GM12865 (cell line): ENCODE data around the gene SH3RF2.

ENCODE experiments used
- DNase-seq: peaks from one replicate; pipeline ENCODE4 v3.0.0; 2010; ENCODE audit warnings: low read depth
- H3K4me3 ChIP-seq: 2 replicates; pipeline ENCODE4 v1.5.1; 2011; ENCODE audit warnings: mild to moderate bottlenecking, low read depth, low read length, control low read depth
- TF ChIP-seq, protein P1 (sequence below): IDR thresholded peaks from 2 replicates; pipeline ENCODE4 v1.5.1; 2011; ENCODE audit warnings: low read length, control low read depth, low read depth, inconsistent platforms; ENCODE audit not compliant: insufficient read depth; ENCODE audit errors: missing control alignments

The SH3RF2 gene

DNA sequence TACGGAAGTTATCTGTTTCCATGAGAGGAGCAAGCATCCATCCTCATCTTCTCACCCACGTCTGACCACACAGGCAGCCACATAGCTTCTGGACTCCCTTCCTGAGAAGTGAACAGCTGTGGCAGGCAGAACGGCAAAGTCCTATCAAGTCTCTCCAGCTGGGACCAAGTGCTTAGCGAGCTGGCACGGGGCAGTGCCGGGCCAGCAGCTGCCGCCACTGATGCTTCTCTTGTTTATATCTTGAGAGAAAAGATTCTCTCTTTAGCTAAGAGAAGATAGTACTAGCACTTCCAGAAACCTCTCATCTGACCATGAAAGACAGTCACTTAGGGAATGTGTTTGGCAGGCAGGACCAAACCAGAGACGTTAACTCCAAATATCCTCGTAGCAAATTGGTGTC, 131.8 kb downstream of the SH3RF2 start:
- H3K4me3 ChIP-seq, result no peak overlapping the region
- DNase-seq, result no peak
- TF ChIP-seq, protein P1, sequence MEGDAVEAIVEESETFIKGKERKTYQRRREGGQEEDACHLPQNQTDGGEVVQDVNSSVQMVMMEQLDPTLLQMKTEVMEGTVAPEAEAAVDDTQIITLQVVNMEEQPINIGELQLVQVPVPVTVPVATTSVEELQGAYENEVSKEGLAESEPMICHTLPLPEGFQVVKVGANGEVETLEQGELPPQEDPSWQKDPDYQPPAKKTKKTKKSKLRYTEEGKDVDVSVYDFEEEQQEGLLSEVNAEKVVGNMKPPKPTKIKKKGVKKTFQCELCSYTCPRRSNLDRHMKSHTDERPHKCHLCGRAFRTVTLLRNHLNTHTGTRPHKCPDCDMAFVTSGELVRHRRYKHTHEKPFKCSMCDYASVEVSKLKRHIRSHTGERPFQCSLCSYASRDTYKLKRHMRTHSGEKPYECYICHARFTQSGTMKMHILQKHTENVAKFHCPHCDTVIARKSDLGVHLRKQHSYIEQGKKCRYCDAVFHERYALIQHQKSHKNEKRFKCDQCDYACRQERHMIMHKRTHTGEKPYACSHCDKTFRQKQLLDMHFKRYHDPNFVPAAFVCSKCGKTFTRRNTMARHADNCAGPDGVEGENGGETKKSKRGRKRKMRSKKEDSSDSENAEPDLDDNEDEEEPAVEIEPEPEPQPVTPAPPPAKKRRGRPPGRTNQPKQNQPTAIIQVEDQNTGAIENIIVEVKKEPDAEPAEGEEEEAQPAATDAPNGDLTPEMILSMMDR, result no peak

DNA sequence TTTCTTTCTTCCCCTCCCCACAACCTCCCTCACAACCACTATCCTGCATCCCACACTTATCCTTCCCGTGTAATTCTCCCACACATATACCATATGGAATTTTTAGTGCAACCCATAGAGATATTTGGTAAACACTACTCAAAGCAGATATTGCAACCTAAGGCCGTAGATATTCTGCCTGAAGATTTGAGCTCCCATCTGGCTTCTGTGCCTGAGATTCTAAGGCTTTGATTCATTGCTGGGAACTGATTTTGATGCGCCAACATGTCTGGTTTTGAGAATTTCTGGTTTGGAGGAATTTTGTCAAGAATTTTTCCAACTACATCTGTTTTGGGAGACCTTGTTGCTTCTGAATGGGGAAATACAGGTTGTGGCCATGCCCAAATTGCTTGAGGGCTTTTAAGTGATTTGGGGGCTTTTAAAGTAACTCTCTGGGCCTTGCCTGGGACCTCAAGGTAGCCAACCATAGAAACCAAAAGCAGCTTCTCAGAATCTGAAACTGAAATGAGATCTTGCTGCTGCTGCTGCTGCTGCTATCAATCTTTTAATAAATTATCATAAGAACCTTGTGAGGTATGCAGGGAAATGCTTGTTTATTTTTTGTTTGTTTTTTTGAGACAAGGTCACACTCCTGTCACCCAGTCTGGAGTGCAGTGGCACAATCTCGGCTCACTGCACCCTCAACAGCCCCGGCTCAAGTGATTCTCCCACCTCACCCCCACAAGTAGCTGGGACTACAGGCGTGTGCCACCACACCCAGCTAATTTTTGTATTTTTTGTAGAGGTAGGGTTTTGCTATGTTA, 132.8 kb downstream of the SH3RF2 start:
- H3K4me3 ChIP-seq, result no peak overlapping the region
- TF ChIP-seq, protein P1, result no peak

DNA sequence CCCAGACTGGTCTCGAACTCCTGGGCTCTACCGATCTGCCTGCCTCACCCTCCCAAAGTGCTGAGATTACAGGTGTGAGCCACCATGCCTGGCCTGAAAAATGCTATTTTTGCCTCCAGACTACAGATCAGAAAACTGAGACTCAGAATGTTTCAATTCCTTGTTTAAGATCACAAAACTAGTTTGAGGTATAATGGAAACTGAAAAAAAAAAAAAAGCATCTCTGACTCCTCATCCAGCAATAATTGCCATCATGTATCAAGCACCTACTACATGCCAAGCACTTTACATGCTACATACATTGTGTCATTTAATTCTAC, 133.4 kb downstream of the SH3RF2 start:
- DNase-seq, result peak; percentile 44
- TF ChIP-seq, protein P1, result no peak
- no peak overlapping the region for H3K4me3 ChIP-seq

More for the DNA sequence above, 132.8 kb downstream of the SH3RF2 start:
- peak; percentile 54 for DNase-seq

DNA sequence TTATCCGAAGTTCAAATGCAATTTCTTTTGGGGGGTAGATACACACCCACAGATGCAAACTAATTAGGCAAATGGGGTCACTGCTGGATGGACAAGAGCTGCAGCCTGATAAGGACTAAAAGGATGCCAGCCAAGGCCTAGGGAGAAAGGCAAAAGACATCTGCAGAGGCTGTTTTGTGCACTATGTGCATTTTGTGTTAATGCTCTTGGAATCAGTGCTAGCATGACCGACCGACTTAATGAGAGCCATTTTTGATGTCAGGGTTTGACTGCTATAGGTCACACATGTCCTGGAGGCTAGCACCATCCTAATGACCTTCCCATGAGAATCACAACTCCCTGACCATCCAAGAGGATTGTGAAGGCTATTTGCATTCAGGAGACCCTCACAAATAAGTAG, 134.4 kb downstream of the SH3RF2 start:
- TF ChIP-seq, protein P1, result no peak
- H3K4me3 ChIP-seq, result no peak overlapping the region
- DNase-seq, result no peak

DNA sequence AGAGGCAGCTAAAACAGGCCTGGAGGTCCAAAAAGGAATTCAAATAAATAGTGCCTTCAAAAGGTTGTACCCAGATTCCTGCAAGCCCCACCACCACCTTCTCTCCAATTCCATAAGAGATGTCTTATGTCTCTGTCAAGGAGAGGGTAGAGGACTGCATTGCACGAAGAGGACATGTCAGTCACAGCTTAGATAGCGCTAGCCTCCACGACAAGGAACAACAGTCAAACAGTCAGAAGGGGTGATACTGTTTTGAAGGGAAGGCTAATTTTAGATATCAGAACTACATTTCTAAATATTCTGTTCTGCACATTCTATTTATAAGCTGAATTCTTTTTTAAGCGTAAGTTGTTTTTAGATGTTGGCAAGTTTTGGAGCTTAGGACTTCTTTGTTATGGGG, 134.8 kb downstream of the SH3RF2 start:
- no peak overlapping the region for H3K4me3 ChIP-seq
- no peak for DNase-seq
- TF ChIP-seq, protein P1, result no peak

DNA sequence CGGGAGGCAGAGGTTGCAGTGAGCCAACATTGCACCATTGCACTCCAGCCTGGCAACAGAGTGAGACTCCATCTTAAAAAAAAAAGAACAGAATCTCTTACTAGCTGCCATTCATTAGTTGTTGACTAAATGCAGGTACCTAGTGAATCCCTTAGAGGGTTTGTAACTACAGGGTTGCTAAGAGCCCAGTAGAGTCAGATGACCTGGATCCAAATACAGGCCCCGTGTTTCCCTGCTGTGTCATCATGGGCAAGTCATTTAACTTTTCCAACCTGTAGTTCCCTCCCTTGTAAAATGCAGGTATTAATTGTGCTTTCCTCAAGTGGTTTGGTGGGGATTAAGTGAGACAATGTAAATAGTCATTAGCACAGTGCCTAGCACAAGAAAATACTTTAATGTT, 136.2 kb downstream of the SH3RF2 start:
- H3K4me3 ChIP-seq, result no peak overlapping the region
- TF ChIP-seq, protein P1, result no peak
- no peak for DNase-seq
